GM19193 (cell line): Measurements from ENCODE around the gene GRK5.

Experiments used
- POLR2A ChIP-seq: IDR thresholded peaks from 4 replicates; pipeline ENCODE4 v1.6.1; 2011; ENCODE audit not compliant: insufficient read depth, insufficient read length; ENCODE audit errors: extremely low read depth

The GRK5 gene

GRCh38 chr10:119349937-119350501 lies 142.6 kb downstream of the GRK5 start:
- TF ChIP-seq POLR2A = no peak

DNA sequence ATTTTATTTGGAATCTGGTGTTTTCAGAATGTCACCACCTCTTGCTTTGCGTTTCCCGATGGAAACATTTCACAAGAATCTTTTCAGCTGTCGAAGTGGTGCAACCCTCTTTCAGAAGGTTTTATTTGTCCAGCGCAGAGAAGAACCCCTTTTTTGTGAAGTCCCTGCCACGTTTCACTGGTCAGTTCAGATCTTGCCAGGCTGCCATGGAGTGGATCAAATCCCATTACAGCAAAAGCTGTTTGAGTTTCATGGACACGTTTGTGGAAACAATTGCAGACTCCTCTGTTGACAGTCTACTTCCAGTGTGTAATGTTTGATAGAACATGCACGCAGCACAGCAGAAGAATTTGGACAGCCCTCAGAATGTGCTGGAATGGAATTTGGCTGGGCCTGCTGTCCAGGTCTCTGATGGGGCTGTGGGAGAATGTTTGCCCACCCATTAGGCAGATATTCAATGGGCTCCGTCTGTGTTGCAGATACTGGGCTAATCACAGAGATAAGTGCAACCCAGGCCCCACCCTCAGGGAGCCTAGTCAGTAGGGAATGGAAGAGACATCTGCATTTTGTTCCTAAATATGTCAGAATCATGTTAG lies 143.2 kb downstream of the GRK5 start:
- no peak for TF ChIP-seq POLR2A

DNA sequence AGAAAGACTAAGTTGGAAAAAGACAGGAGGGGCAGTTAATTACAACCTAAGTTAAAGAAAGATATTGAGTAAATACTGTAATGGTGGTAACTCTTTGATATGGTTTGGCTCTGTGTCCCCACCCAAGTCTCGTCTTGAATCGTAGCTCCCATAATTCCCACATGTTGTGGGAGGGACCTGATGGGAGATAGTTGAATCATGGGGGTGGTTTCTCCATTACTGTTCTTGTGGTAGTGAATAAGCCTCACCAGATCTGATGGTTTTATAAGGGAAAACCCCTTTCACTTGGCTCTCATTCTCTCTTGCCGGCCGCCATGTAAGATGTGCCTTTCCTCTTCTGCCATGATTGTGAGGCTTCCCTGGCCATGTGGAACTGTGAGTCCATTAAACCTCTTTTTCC lies 143.8 kb downstream of the GRK5 start:
- no peak for TF ChIP-seq POLR2A

- TF ChIP-seq POLR2A = no peak
Measured at GRCh38 chr10:119352042-119352441, 144.7 kb downstream of the GRK5 start.

- TF ChIP-seq POLR2A = no peak
Measured at GRCh38 chr10:119352807-119353206, 145.4 kb downstream of the GRK5 start.

DNA sequence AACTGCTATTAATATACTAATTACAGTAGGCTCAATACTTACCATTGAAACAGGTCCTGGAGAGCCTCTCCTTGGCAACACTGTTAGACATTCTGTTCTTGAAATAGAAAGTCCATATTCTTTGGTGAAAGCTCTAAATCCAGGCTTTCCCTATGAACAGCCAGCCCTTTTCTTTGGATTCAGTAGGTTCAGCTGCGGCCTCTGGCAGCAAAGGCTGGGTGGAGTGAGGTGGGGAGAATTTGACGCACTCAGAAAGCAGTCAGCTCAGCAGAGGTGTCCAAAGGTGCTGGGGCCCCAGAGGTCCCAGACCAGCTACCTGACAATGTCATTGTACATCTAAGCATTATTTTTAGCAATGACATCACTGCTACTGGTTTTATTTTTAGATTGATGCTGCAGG lies 146.1 kb downstream of the GRK5 start:
- TF ChIP-seq POLR2A = no peak

DNA sequence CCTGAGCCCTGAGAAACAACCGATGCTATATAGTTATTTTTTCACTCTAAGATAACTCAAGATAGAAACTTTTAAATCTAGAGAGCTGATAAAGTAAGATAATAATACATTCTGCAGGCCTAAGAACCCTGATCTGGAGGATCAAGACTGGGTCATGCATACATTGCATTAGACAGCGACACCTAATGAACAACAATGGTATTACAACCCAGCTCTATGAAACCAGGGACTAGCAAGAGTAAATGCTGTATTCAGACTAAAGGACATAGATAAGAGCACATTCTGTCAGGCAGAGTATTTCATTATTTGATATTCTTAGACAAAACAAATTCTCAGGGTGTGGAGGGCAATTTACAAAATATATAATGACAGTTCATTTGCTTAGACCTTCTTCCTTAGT lies 148.6 kb downstream of the GRK5 start:
- TF ChIP-seq POLR2A = no peak

DNA sequence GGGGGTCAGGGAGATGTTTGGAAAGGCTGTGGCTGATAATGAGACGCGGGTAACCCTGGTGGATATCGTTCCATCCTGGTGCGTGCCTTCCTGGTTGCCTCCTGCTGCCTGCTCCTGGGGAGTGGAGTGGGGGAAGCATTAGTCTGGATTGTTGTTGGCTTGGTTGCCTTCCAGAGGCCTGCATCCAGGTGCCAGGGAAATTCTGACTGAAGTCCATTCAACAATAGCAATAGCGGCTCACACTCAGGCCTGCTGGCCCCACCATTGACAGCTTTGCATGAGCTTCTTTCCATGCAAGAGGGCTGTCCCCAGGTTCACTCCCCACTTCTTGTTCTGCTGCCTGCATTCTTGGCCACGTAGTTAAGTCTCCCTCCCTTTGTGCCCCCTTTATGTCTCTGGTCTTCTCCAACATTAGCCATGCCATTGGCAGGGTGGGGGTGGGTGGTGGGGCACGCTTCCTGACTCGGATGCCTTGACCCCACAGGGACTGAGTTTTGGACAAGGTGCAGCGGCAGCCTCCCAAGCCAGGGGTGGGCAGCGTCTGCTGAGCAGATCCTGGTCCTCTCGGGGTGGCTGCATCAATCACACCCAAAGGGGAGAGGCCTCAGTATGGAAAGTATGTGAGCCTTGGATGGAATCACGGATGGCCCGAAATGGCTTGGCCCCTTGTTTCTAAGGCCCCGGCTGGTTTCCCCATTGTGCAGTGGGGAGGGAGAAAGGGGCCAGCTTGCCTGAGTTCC lies 150.2 kb downstream of the GRK5 start:
- TF ChIP-seq POLR2A = no peak

GRCh38 chr10:119358152-119358512 lies 150.8 kb downstream of the GRK5 start:
- no peak for TF ChIP-seq POLR2A

DNA sequence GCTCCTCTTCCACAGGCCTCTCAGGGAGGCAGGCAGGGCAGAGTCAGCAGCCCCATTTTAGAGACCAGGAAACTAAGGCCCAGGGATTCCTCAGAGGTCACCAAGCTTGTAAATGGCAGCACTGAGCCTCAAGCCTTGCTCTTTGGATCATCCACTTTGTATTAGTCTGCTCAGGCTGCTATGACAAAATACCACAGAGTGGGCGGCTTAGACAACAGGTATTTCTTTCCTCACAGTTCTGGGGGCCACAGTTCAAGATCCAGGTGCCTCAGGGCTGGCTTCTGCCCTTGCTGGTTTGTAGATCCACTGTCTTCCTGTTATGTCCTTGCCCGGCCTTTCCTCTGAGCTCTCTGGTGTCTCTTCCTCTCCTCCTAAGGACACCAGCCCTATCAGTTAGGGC lies 151.2 kb downstream of the GRK5 start:
- TF ChIP-seq POLR2A = no peak

- no peak for TF ChIP-seq POLR2A
Measured at GRCh38 chr10:119359025-119359424, 151.7 kb downstream of the GRK5 start.

GRCh38 chr10:119360181-119360921 lies 153.0 kb downstream of the GRK5 start:
- TF ChIP-seq POLR2A = no peak

DNA sequence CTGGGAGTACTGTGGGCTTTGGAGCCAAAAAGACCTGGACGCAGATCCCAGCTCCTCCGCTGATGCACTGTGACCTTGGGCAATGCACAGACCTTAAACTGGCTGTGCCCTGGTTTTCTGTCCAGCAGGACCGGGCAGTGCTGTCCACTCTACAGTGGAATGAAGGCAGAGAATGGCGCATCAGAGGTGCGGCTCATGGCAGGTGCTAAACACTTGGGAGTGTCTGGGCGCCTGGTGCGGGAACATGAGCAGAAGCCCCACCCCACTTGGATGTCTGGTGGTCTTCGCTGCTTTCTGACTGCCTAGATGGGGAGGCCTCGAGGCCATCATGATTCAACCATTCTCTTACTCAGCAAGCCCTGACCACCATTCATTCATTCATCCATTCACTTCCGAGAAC lies 153.7 kb downstream of the GRK5 start:
- TF ChIP-seq POLR2A = no peak

DNA sequence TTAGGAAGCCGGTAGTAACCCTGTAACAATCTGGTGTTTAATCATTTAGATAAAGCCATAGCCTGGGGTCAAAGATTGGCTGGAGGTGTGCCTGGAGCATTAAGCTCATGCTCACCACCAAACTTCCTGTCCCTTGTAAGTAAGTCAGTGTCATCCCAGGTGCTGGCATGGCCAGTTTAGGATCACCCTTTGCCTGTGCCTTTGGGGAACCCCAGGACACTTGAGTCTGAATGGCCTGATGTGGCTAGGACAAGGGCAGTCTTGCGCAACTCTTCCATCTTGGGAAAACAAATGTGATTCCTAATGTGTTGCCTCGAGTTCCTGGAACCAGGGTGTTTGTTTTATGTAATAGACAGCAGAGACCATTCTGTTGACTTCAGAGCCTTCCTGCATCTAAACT lies 154.8 kb downstream of the GRK5 start:
- TF ChIP-seq POLR2A = no peak
